GM06990 (cell line): Measurements from ENCODE around the gene CFAP299.

Experiments used
- DNase-seq: peaks from one replicate; pipeline ENCODE4 v3.0.0-alpha.2; 2011; ENCODE audit not compliant: insufficient read length; ENCODE audit errors: extremely low read depth
- H3K27me3 ChIP-seq: replicated peaks from 2 replicates; pipeline ENCODE4 v1.6.0; 2011; ENCODE audit warnings: low read length; ENCODE audit not compliant: control insufficient read depth, insufficient read depth
- H3K36me3 ChIP-seq: 2 replicates; pipeline ENCODE4 v1.5.1; 2011; ENCODE audit warnings: low read length; ENCODE audit not compliant: control insufficient read depth, insufficient read depth
- H3K4me3 ChIP-seq: replicated peaks from 2 replicates; pipeline ENCODE4 v1.5.1; 2011; ENCODE audit warnings: low read depth, mild to moderate bottlenecking, control low read depth, low read length
- TF ChIP-seq, protein P1 (sequence below): IDR thresholded peaks from 2 replicates; pipeline ENCODE4 v1.5.1; 2011; ENCODE audit warnings: low read length, control low read depth, mild to moderate bottlenecking, inconsistent platforms; ENCODE audit not compliant: insufficient read depth, poor library complexity, severe bottlenecking

Gene CFAP299

DNA sequence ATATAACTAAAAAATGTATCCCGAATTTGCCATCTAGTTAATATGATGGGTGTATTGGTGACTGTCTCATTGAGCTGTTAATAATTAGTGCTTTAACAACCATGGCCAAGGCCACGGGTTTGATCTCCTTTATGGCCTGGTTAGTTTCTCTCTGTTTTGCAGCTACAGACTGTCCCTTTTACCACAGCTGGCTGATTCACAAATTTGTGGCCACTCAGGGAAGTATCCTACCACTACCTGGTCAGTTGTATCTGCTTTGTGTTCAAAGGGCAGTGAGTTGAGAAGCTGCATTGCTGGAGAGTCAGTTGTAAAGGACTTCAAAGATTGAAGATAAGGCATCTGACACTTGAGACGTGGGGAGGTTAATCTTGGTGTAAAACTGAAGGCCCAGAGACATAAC is 475.9 kb downstream of the CFAP299 start:
- no peak overlapping the region for H3K4me3 ChIP-seq
- DNase-seq: no peak
- H3K36me3 ChIP-seq: no peaks in the 10 kb centered on the region
- TF ChIP-seq, protein P1, sequence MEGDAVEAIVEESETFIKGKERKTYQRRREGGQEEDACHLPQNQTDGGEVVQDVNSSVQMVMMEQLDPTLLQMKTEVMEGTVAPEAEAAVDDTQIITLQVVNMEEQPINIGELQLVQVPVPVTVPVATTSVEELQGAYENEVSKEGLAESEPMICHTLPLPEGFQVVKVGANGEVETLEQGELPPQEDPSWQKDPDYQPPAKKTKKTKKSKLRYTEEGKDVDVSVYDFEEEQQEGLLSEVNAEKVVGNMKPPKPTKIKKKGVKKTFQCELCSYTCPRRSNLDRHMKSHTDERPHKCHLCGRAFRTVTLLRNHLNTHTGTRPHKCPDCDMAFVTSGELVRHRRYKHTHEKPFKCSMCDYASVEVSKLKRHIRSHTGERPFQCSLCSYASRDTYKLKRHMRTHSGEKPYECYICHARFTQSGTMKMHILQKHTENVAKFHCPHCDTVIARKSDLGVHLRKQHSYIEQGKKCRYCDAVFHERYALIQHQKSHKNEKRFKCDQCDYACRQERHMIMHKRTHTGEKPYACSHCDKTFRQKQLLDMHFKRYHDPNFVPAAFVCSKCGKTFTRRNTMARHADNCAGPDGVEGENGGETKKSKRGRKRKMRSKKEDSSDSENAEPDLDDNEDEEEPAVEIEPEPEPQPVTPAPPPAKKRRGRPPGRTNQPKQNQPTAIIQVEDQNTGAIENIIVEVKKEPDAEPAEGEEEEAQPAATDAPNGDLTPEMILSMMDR: no peak
- H3K27me3 ChIP-seq: no peaks in the 10 kb centered on the region

DNA sequence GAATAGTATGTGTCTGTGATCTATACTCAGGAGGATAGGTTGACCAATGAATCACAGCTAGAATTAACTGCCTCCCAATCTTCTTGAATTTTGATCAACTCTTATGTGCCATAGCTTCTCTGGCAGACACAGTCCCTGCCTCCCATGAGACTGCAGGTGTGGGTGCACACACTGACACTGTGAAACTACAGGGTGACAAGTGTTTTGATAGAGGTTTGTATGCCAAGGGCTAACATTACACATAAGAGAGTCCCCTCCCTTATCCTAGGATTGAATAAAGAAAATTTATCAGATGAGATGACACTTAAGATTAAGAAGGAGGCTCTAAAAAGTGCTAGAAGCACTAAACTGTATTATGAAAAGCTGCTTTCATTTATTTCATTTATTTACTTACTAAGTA is 476.6 kb downstream of the CFAP299 start:
- no peaks in the 10 kb centered on the region for H3K27me3 ChIP-seq
- no peak for DNase-seq
- no peak overlapping the region for H3K4me3 ChIP-seq
- H3K36me3 ChIP-seq: no peaks in the 10 kb centered on the region
- TF ChIP-seq, protein P1: no peak

DNA sequence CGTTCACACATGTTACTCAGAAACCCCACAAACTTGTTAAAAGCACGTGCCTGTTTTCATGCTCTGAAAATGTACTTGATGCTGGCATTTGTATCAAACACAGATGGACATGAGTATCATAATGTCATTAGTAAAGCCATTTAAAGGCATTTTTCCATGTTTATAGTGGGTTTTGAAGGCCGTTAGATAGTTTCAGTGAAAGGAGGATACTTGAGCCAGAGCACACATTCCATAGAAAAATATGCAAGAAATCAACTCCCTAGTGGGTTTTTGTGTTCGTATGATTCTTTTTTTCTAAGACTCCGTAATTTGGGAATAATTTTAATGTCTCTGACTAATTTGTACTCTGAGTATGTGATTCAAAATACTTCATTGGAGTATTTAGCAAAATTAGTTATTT is 478.7 kb downstream of the CFAP299 start:
- DNase-seq: no peak
- Histone ChIP-seq H3K36me3 (no peaks in the 10 kb centered on the region), H3K4me3 (no peak overlapping the region), H3K27me3 (no peaks in the 10 kb centered on the region)
- TF ChIP-seq, protein P1: no peak

DNA sequence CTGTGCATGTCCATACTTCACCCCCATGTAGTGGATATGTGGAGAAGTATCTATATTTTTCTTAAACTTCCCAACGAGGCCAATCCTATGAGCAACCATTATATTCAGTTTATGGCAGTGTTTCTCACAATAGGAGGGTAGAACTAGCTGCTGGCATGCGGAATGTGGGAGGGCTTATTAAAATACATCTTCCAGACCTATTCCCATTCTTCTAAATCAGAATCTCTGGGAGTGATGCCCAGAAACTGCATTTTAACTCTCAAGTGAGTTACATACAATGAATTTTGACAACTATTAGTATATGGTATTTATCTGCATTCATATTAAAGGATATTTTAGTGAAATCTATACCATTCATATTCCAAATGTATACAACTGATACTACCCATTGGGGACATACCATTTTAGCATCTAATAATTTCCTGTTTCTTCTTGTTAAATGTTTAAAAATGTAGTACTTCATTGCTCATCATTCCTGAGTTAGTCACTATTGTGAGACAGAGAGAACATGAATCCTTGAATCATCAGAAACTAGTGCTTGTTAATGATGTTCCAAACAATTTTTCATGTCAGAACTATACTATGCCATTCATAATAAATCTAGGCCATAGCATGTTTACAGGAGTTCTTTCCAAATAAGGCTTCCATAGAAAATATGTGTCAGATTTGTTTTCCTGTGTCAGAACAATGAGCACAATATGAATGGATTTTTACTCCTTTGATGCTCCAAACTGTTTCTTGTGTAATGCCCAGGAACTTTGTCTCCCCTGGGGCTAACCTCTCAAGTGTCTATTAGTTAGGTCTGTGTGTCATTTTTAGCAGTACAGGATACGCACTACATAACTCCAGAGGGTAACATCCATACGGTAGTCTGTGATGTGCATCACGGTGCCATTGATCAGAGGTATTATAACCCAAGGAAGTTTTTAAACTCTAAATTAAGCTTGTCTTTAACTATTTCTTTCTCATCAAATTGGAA is 496.1 kb downstream of the CFAP299 start:
- DNase-seq: no peak
- Histone ChIP-seq H3K36me3 (no peaks in the 10 kb centered on the region), H3K27me3 (no peaks in the 10 kb centered on the region), H3K4me3 (no peak overlapping the region)
- TF ChIP-seq, protein P1: no peak

DNA sequence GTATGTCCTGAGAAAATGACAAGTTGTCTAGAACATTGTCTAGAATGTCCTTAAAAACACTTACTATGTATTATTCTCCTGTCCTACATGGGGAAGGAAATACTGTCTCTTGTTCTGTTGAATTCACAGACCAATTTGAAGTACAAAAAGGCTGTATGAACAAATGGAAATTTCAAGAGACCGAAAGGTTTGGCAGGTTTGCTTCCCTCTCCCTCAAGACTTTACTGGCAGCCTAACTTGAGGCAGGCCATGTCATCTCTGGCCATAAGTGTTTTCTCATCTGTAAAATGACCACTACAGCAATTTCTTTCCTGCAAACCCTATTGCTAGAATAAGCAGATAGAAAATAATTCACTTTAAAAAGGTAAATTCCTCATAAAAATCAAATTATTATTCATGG is 503.8 kb downstream of the CFAP299 start:
- DNase-seq: no peak
- TF ChIP-seq, protein P1: no peak
- Histone ChIP-seq H3K4me3 (no peak overlapping the region), H3K27me3 (no peaks in the 10 kb centered on the region), H3K36me3 (no peaks in the 10 kb centered on the region)

DNA sequence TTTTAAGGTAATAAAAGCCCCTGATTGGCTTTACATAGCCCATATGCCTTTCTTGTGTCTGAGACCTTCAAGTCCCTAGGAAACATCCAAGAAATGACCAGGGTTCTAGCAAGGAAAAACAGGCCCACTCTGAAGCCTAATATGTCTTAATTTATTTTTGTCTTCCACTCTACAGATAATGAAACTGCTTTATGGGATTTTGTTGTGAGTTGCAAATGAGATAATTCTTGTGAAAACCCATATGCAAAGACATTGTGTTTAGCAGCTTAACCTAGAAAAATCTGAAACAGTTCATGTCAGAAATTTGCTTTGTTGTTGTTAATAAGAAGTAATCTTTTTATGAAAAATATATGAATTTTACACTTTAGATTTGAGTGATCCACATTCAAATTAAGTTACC is 504.3 kb downstream of the CFAP299 start:
- TF ChIP-seq, protein P1: no peak
- no peaks in the 10 kb centered on the region for H3K27me3 ChIP-seq
- no peak overlapping the region for H3K4me3 ChIP-seq
- no peak for DNase-seq
- no peaks in the 10 kb centered on the region for H3K36me3 ChIP-seq
